Measurements from ENCODE around the gene PMVK.

Gene PMVK

DNA sequence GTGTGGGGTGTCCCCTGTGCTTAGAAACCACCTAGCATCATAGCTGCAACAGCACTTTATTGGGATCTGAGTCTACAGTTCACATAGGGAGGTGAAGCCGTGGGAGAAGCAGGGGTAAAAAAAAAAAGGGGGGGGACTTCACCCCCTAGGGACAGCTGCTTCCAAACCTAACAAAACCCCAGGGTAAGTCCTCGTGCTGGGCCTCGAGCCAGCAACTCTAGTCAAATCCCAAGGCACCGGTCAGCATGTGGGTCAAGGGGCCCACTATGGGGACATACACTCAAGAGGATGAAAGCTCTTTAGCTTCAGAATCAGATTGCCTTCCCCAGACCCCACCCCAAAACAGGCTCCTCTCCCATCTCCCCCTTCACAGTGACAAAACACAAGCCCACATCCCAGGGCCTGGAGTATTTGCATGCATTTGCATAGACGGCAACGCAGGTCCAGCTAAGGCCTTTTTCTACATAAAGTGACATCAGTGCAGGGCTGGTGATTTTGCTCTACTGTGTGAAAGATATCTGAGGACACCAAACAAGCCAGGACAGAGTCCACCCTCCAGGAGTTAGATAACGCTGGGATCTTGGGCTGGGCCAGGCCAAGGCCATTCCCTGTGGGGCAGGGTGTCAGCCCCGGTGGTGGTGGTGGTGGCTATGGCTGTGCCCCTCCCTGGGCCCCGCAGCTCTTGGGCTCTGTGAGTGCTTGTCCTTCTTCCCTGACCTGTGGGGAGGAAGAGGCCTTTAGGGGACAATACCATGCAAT is 8.1 kb upstream of the PMVK start:
- no peaks in the 10 kb centered on the region for H3K9me3 ChIP-seq (ENCODE audit: control insufficient read depth in 1 of 2, low read length in 2 of 2)
- H3K4me3 ChIP-seq (ENCODE audit: low read depth in 1 of 2, low read length in 2 of 2): no peak overlapping the region
- H3K4me1 ChIP-seq (ENCODE audit: control insufficient read depth in 1 of 2, insufficient read depth in 2 of 2, low read length in 2 of 2): peaks cover 21 to 29% of the 10 kb centered on the region in 2 donors
- peaks cover 6 to 36% of the 10 kb centered on the region in 2 donors for H3K36me3 ChIP-seq (ENCODE audit: control insufficient read depth in 1 of 2, insufficient read depth in 2 of 2, low read length in 2 of 2)
- H3K27me3 ChIP-seq (ENCODE audit: low read depth, low read length): no peaks in the 10 kb centered on the region
- peak overlapping the region; percentile 8 for H3K27ac ChIP-seq (ENCODE audit: low read length)

GRCh38 chr1:154943649-154944400 is 7.3 kb upstream of the PMVK start:
- Histone ChIP-seq H3K4me3 (ENCODE audit: low read depth in 1 of 2, low read length in 2 of 2) (no peak overlapping the region), H3K4me1 (ENCODE audit: control insufficient read depth in 1 of 2, insufficient read depth in 2 of 2, low read length in 2 of 2) (peaks cover 21 to 29% of the 10 kb centered on the region in 2 donors), H3K9me3 (ENCODE audit: control insufficient read depth in 1 of 2, low read length in 2 of 2) (no peaks in the 10 kb centered on the region), H3K27ac (ENCODE audit: low read length) (peak overlapping the region; percentile 8), H3K27me3 (ENCODE audit: low read depth, low read length) (no peaks in the 10 kb centered on the region), H3K36me3 (ENCODE audit: control insufficient read depth in 1 of 2, insufficient read depth in 2 of 2, low read length in 2 of 2) (peaks cover 6 to 36% of the 10 kb centered on the region in 2 donors)

GRCh38 chr1:154941333-154942013 is 5.0 kb upstream of the PMVK start:
- H3K27me3 ChIP-seq (ENCODE audit: low read depth, low read length): no peaks in the 10 kb centered on the region
- H3K4me3 ChIP-seq (ENCODE audit: low read depth in 1 of 2, low read length in 2 of 2): no peak overlapping the region
- no peaks in the 10 kb centered on the region for H3K9me3 ChIP-seq (ENCODE audit: control insufficient read depth in 1 of 2, low read length in 2 of 2)
- peaks cover 6 to 28% of the 10 kb centered on the region in 2 donors for H3K36me3 ChIP-seq (ENCODE audit: control insufficient read depth in 1 of 2, insufficient read depth in 2 of 2, low read length in 2 of 2)
- peaks cover 21 to 29% of the 10 kb centered on the region in 2 donors for H3K4me1 ChIP-seq (ENCODE audit: control insufficient read depth in 1 of 2, insufficient read depth in 2 of 2, low read length in 2 of 2)
- no peak overlapping the region for H3K27ac ChIP-seq (ENCODE audit: low read length)

- Histone ChIP-seq H3K4me1 (ENCODE audit: control insufficient read depth in 1 of 2, insufficient read depth in 2 of 2, low read length in 2 of 2) (peaks cover 21 to 33% of the 10 kb centered on the region in 2 donors), H3K27ac (ENCODE audit: low read length) (no peak overlapping the region), H3K36me3 (ENCODE audit: control insufficient read depth in 1 of 2, insufficient read depth in 2 of 2, low read length in 2 of 2) (peaks cover 6 to 23% of the 10 kb centered on the region in 2 donors), H3K9me3 (ENCODE audit: control insufficient read depth in 1 of 2, low read length in 2 of 2) (no peaks in the 10 kb centered on the region), H3K27me3 (ENCODE audit: low read depth, low read length) (no peaks in the 10 kb centered on the region), H3K4me3 (ENCODE audit: low read depth in 1 of 2, low read length in 2 of 2) (no peak overlapping the region)
Measured at GRCh38 chr1:154940651-154941194, 4.2 kb upstream of the PMVK start.

DNA sequence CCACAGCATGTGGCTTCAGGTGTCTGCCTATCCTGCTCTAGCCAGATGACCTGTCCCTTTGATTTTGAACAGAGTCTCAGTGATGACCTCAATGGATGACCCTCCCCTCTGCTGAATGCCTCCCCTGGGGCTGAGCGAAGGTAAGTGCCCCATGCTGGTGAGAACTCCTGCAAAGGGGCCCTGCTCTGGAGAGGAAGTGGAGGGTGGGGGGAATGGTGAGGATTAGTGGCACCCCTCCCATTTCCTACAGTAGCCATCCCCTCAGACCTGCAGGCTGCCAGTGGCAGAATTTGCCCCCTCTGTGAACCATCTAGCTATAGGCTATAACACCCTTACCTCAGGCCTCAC is 3.7 kb upstream of the PMVK start:
- H3K4me3 ChIP-seq (ENCODE audit: low read depth in 1 of 2, low read length in 2 of 2): no peak overlapping the region
- no peaks in the 10 kb centered on the region for H3K9me3 ChIP-seq (ENCODE audit: control insufficient read depth in 1 of 2, low read length in 2 of 2)
- H3K4me1 ChIP-seq (ENCODE audit: control insufficient read depth in 1 of 2, insufficient read depth in 2 of 2, low read length in 2 of 2): peaks cover 21 to 38% of the 10 kb centered on the region in 2 donors
- H3K36me3 ChIP-seq (ENCODE audit: control insufficient read depth in 1 of 2, insufficient read depth in 2 of 2, low read length in 2 of 2): peaks cover 6 to 22% of the 10 kb centered on the region in 2 donors
- no peaks in the 10 kb centered on the region for H3K27me3 ChIP-seq (ENCODE audit: low read depth, low read length)
- H3K27ac ChIP-seq (ENCODE audit: low read length): no peak overlapping the region

DNA sequence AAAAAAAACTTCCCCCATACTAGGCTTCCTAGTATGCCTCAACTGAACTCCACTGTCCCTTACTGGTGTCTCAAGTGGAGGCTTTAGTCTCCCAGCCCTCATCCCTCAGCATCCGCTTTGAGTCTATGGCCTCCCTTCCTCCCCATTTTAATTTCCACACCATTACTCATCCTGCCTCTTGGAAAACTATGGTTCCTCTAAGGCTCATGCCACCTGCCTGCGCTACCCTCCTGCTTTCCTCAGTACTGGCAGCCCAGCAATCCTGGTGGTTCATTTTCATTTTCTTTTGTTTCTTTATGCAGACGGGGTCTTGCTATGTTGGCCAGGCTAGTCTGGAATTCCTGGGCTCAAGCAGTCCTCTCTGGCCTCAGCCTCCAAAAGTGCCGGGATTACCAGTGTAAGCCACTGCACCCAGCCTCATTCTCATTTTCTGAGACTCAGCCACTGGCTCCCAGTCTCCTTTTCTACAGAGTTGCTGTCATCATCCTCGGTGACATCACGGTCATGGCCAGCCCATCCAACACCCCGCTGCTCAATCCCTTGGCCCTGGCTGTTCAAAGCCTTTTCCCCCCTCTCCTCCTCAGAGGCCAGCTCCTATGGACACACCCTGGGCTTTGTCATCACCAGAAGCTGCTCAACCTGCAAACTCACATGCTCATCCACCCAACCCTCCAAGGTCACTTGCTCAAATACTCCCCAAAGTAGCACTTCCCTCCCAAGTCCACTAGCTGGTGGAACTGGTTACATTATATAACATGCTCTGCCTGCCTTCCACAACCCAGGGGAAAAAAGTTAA is 2.3 kb upstream of the PMVK start:
- no peaks in the 10 kb centered on the region for H3K9me3 ChIP-seq (ENCODE audit: control insufficient read depth in 1 of 2, low read length in 2 of 2)
- H3K4me3 ChIP-seq (ENCODE audit: low read depth in 1 of 2, low read length in 2 of 2): no peak overlapping the region
- H3K4me1 ChIP-seq (ENCODE audit: control insufficient read depth in 1 of 2, insufficient read depth in 2 of 2, low read length in 2 of 2): peaks cover 9 to 26% of the 10 kb centered on the region in 2 donors
- H3K27me3 ChIP-seq (ENCODE audit: low read depth, low read length): no peaks in the 10 kb centered on the region
- H3K36me3 ChIP-seq (ENCODE audit: control insufficient read depth in 1 of 2, insufficient read depth in 2 of 2, low read length in 2 of 2): peaks cover 0 to 12% of the 10 kb centered on the region in 2 donors
- peak overlapping the region; percentile 95 for H3K27ac ChIP-seq (ENCODE audit: low read length)

GRCh38 chr1:154937988-154938386 is 1.5 kb upstream of the PMVK start:
- Histone ChIP-seq H3K4me3 (ENCODE audit: low read depth in 1 of 2, low read length in 2 of 2) (peak overlapping the region; percentile 64 to 83), H3K4me1 (ENCODE audit: control insufficient read depth in 1 of 2, insufficient read depth in 2 of 2, low read length in 2 of 2) (peaks cover 9 to 22% of the 10 kb centered on the region in 2 donors)

DNA sequence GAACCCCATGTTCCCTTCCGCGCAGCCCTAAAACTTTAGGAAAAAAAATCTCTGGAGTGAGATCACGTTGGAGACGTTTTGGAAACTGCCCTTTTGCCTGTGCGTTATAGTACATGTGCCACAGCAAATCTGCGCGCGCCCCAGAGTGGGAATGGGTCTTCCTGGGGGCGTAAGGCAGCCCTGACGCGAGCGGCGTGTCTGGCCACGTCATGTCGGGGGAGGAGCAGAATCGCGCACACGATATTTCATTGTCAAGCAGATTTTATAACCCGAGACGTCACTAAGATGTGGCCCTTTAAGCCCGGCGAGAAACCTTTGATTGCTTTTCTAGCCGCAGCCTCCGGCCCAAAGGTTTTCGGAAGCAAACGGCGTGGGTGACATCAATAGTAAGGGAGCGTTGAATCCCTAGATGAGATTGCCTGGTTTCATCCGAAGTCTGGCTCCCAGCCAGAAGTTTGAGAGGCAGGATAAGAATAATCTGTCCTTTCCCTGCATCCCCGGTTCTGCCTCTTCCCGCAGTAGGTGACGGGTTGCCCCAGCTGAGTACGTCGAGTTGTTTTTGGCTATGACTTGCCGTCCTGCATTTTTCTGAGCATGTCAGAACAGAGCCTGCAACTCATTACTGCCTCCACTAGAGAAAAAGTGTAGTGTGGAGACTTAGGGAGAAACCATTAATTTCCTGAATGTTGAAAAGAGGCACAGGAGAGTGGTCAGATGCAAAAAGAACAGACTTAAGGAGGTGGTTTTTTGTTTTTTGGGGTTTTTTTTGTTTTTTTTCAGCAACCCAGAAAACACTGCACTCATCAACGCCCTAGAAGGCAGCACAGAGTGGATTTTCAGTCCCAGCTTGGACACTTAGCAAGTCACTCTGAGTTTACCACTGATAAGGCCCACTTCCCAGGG is 817 bp upstream of the PMVK start:
- H3K4me3 ChIP-seq (ENCODE audit: low read depth in 1 of 2, low read length in 2 of 2): peak overlapping the region; percentile 64 to 83
- H3K27ac ChIP-seq (ENCODE audit: low read length): peak overlapping the region; percentile 95
- H3K4me1 ChIP-seq (ENCODE audit: control insufficient read depth in 1 of 2, insufficient read depth in 2 of 2, low read length in 2 of 2): peaks cover 8 to 17% of the 10 kb centered on the region in 2 donors
- no peaks in the 10 kb centered on the region for H3K27me3 ChIP-seq (ENCODE audit: low read depth, low read length)
- H3K9me3 ChIP-seq (ENCODE audit: control insufficient read depth in 1 of 2, low read length in 2 of 2): no peaks in the 10 kb centered on the region
- H3K36me3 ChIP-seq (ENCODE audit: control insufficient read depth in 1 of 2, insufficient read depth in 2 of 2, low read length in 2 of 2): peaks cover 0 to 12% of the 10 kb centered on the region in 2 donors

More at GRCh38 chr1:154937988-154938386, 1.5 kb upstream of the PMVK start:
- Histone ChIP-seq H3K36me3 (ENCODE audit: control insufficient read depth in 1 of 2, insufficient read depth in 2 of 2, low read length in 2 of 2) (peaks cover 0 to 12% of the 10 kb centered on the region in 2 donors), H3K9me3 (ENCODE audit: control insufficient read depth in 1 of 2, low read length in 2 of 2) (no peaks in the 10 kb centered on the region), H3K27me3 (ENCODE audit: low read depth, low read length) (no peaks in the 10 kb centered on the region), H3K27ac (ENCODE audit: low read length) (peak overlapping the region; percentile 95)

GRCh38 chr1:154935749-154936554 is 567 bp downstream of the PMVK start:
- peak overlapping the region; percentile 64 to 83 for H3K4me3 ChIP-seq (ENCODE audit: low read depth in 1 of 2, low read length in 2 of 2)
- peaks cover 0 to 19% of the 10 kb centered on the region in 2 donors for H3K36me3 ChIP-seq (ENCODE audit: control insufficient read depth in 1 of 2, insufficient read depth in 2 of 2, low read length in 2 of 2)
- no peaks in the 10 kb centered on the region for H3K9me3 ChIP-seq (ENCODE audit: control insufficient read depth in 1 of 2, low read length in 2 of 2)
- H3K4me1 ChIP-seq (ENCODE audit: control insufficient read depth in 1 of 2, insufficient read depth in 2 of 2, low read length in 2 of 2): peaks cover 0 to 9% of the 10 kb centered on the region in 2 donors
- no peaks in the 10 kb centered on the region for H3K27me3 ChIP-seq (ENCODE audit: low read depth, low read length)
- H3K27ac ChIP-seq (ENCODE audit: low read length): peak overlapping the region; percentile 95

All from muscle layer of duodenum (tissue), 2 donors.